HL-60 (cell line): ENCODE measurements around the gene CPD.

Experiments
- DNase-seq, 2 experiments: peaks; one replicate each; pipeline ENCODE4 v3.0.0-alpha.2; 2010 to 2020; ENCODE audit warnings: low read depth in 1 of 2, low spot score in 1 of 2
- H3K27ac ChIP-seq: fragments of 250-450 bp; sonication (Bioruptor Pico); replicated peaks from 2 replicates; pipeline ENCODE4 v1.5.1; 2020; ENCODE audit warnings: mild to moderate bottlenecking, moderate library complexity
- H3K27me3 ChIP-seq: fragments of 250-450 bp; sonication (Bioruptor Pico); 2 replicates; pipeline ENCODE4 v1.5.1; 2021; ENCODE audit warnings: mild to moderate bottlenecking, moderate library complexity; ENCODE audit not compliant: insufficient read depth, poor library complexity, severe bottlenecking
- H3K4me3 ChIP-seq: replicated peaks from 2 replicates; pipeline ENCODE4 v1.5.1; 2011; ENCODE audit warnings: mild to moderate bottlenecking, control low read depth, low read length; ENCODE audit not compliant: insufficient read depth
- CTCF ChIP-seq: IDR thresholded peaks from one replicate; pipeline ENCODE4 v1.5.1; 2011; ENCODE audit warnings: low read length, control low read depth, inconsistent platforms; ENCODE audit not compliant: insufficient read depth
- GABPA ChIP-seq: IDR thresholded peaks from 2 replicates; pipeline ENCODE4 v1.6.1; 2012; ENCODE audit warnings: low read depth
- POLR2AphosphoS5 ChIP-seq: IDR thresholded peaks from 2 replicates; pipeline ENCODE4 v1.6.1; 2012; ENCODE audit warnings: low read depth
- REST ChIP-seq: IDR thresholded peaks from 2 replicates; pipeline ENCODE4 v1.6.1; 2012; ENCODE audit warnings: low read depth; ENCODE audit not compliant: insufficient replicate concordance
- SPI1 ChIP-seq: IDR thresholded peaks from 2 replicates; pipeline ENCODE4 v1.6.1; 2012; ENCODE audit warnings: low read depth, mild to moderate bottlenecking, borderline replicate concordance

Gene CPD

GRCh38 chr17:30363715-30364202 lies 15.0 kb upstream of the CPD start:
- no peak overlapping the region for H3K4me3 ChIP-seq
- H3K27me3 ChIP-seq: no peaks in the 10 kb centered on the region
- peak; percentile 97 to 99 for DNase-seq
- peak overlapping the region; percentile 69 for H3K27ac ChIP-seq
- TF ChIP-seq GABPA: peak; percentile 48; the same call in 1 of the 2 replicates
- TF ChIP-seq CTCF: no peak
- TF ChIP-seq SPI1: peak; percentile 93
- TF ChIP-seq POLR2AphosphoS5: peak; percentile 97

GRCh38 chr17:30366536-30366935 lies 12.2 kb upstream of the CPD start:
- no peak overlapping the region for H3K27ac ChIP-seq
- DNase-seq: no peak
- no peak for TF ChIP-seq CTCF
- no peak for TF ChIP-seq SPI1
- no peak for TF ChIP-seq GABPA
- TF ChIP-seq REST: no peak
- no peaks in the 10 kb centered on the region for H3K27me3 ChIP-seq
- no peak overlapping the region for H3K4me3 ChIP-seq

- Histone ChIP-seq H3K27ac (peak overlapping the region; percentile 74), H3K27me3 (no peaks in the 10 kb centered on the region), H3K4me3 (no peak overlapping the region)
- no peak for TF ChIP-seq GABPA
- TF ChIP-seq SPI1: peak; percentile 87; the same call in 1 of the 2 replicates
- DNase-seq: peak in 1 of 2 experiments; percentile 56
These were observed 9.6 kb upstream of the CPD start for GRCh38 chr17:30368912-30369720.

- TF ChIP-seq REST: no peak
- TF ChIP-seq GABPA: no peak
- no peak for TF ChIP-seq POLR2AphosphoS5
- no peak for TF ChIP-seq CTCF
- no peak for TF ChIP-seq SPI1
- H3K27me3 ChIP-seq: no peaks in the 10 kb centered on the region
- no peak for DNase-seq
- peak overlapping the region; percentile 74; the same call in 1 of the 2 replicates for H3K27ac ChIP-seq
- H3K4me3 ChIP-seq: no peak overlapping the region
These were observed 8.7 kb upstream of the CPD start for GRCh38 chr17:30369995-30370394.
